OCI-LY1 (cell line): Measurements from ENCODE around the gene UPK3A.

Experiments
- H2AFZ ChIP-seq: fragments of 200-600 bp; sonication (generic), shearing (Covaris generic); 2 replicates; pipeline ENCODE4 v1.6.0; 2014; ENCODE audit warnings: antibody characterized with exemption, mild to moderate bottlenecking, low read length
- H3F3A ChIP-seq: fragments of 200-600 bp; sonication (generic), shearing (Covaris generic); 2 replicates; pipeline ENCODE4 v1.6.0; 2014; ENCODE audit warnings: mild to moderate bottlenecking, antibody characterized with exemption, low read length, moderate library complexity; ENCODE audit not compliant: insufficient read depth
- H3K27ac ChIP-seq: fragments of 200-600 bp; sonication (generic); 2 replicates; pipeline ENCODE4 v1.5.1; 2014; ENCODE audit warnings: low read length, mixed run types, mild to moderate bottlenecking, low read depth; ENCODE audit not compliant: poor library complexity, severe bottlenecking
- H3K27me3 ChIP-seq: fragments of 200-600 bp; sonication (generic); 2 replicates; pipeline ENCODE4 v1.6.0; 2014; ENCODE audit warnings: antibody characterized with exemption, mild to moderate bottlenecking, low read length, moderate library complexity; ENCODE audit not compliant: insufficient read depth
- H3K36me3 ChIP-seq: fragments of 200-600 bp; sonication (generic); 2 replicates; pipeline ENCODE4 v1.6.1; 2014; ENCODE audit warnings: mild to moderate bottlenecking, antibody characterized with exemption, low read length, moderate library complexity, mixed read lengths; ENCODE audit not compliant: insufficient read depth
- H3K4me1 ChIP-seq: fragments of 200-600 bp; sonication (generic); 2 replicates; pipeline ENCODE4 v1.5.1; 2014; ENCODE audit warnings: mild to moderate bottlenecking, low read length, moderate library complexity; ENCODE audit not compliant: insufficient read depth, severe bottlenecking
- H3K4me2 ChIP-seq: fragments of 200-600 bp; sonication (generic), shearing (Covaris generic); 2 replicates; pipeline ENCODE4 v1.6.1; 2014; ENCODE audit warnings: low read length
- H3K4me3 ChIP-seq: fragments of 200-600 bp; sonication (generic); 2 replicates; pipeline ENCODE4 v1.5.1; 2014; ENCODE audit warnings: low read length, low read depth, mild to moderate bottlenecking, mixed read lengths; ENCODE audit not compliant: poor library complexity, severe bottlenecking
- H3K79me2 ChIP-seq: fragments of 200-600 bp; shearing (Covaris generic); 2 replicates; pipeline ENCODE4 v1.6.1; 2016; ENCODE audit warnings: mixed run types, low read length, mixed read lengths; ENCODE audit not compliant: insufficient read depth
- H3K9ac ChIP-seq: fragments of 200-600 bp; sonication (generic), shearing (Covaris generic); 2 replicates; pipeline ENCODE4 v1.6.1; 2014; ENCODE audit warnings: mild to moderate bottlenecking, low read length, mixed read lengths
- H3K9me2 ChIP-seq: fragments of 200-600 bp; sonication (generic), shearing (Covaris generic); 2 replicates; pipeline ENCODE4 v1.6.1; 2014; ENCODE audit warnings: low read depth, mild to moderate bottlenecking, low read length, mixed read lengths
- H3K9me3 ChIP-seq: fragments of 200-600 bp; shearing (Covaris generic); 2 replicates; pipeline ENCODE4 v1.6.1; 2014; ENCODE audit warnings: low read length, mixed read lengths
- H4K20me1 ChIP-seq: fragments of 200-600 bp; sonication (generic), shearing (Covaris generic); 2 replicates; pipeline ENCODE4 v1.6.0; 2016; ENCODE audit warnings: mild to moderate bottlenecking, low read length; ENCODE audit not compliant: insufficient read depth
- EZH2 ChIP-seq: fragments of 200-600 bp; sonication (generic), shearing (Covaris generic); IDR thresholded peaks from 2 replicates; pipeline ENCODE4 v1.8.0; 2017; ENCODE audit warnings: borderline replicate concordance, mixed run types, mild to moderate bottlenecking, antibody characterized with exemption, low read length, moderate library complexity, mixed read lengths
- TF ChIP-seq, protein P1 (sequence below): fragments of 200-600 bp; sonication (generic), shearing (Covaris generic); IDR thresholded peaks from 2 replicates; pipeline ENCODE4 v1.5.1; 2017; ENCODE audit warnings: mild to moderate bottlenecking, antibody characterized with exemption, low read length, moderate library complexity, mixed read lengths

The UPK3A gene

GRCh38 chr22:45310331-45310976 is 25.7 kb downstream of the UPK3A start:
- no peaks in the 10 kb centered on the region for H3K9me3 ChIP-seq
- H3K27ac ChIP-seq = no peak overlapping the region
- H3K4me3 ChIP-seq = peak overlapping the region; percentile 91
- H3K9me2 ChIP-seq = no peaks in the 10 kb centered on the region
- peak overlapping the region; percentile 90 for H3K9ac ChIP-seq
- H3K4me2 ChIP-seq = peak overlapping the region; percentile 79
- TF ChIP-seq, protein P1, sequence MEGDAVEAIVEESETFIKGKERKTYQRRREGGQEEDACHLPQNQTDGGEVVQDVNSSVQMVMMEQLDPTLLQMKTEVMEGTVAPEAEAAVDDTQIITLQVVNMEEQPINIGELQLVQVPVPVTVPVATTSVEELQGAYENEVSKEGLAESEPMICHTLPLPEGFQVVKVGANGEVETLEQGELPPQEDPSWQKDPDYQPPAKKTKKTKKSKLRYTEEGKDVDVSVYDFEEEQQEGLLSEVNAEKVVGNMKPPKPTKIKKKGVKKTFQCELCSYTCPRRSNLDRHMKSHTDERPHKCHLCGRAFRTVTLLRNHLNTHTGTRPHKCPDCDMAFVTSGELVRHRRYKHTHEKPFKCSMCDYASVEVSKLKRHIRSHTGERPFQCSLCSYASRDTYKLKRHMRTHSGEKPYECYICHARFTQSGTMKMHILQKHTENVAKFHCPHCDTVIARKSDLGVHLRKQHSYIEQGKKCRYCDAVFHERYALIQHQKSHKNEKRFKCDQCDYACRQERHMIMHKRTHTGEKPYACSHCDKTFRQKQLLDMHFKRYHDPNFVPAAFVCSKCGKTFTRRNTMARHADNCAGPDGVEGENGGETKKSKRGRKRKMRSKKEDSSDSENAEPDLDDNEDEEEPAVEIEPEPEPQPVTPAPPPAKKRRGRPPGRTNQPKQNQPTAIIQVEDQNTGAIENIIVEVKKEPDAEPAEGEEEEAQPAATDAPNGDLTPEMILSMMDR = no peak
- no peak for TF ChIP-seq EZH2
- no peak overlapping the region for H2AFZ ChIP-seq
- peaks cover 22% of the 10 kb centered on the region for H3K4me1 ChIP-seq
- no peaks in the 10 kb centered on the region for H3F3A ChIP-seq
- H4K20me1 ChIP-seq = no peaks in the 10 kb centered on the region
- no peaks in the 10 kb centered on the region for H3K27me3 ChIP-seq
- H3K79me2 ChIP-seq = no peaks in the 10 kb centered on the region
- H3K36me3 ChIP-seq = no peaks in the 10 kb centered on the region

GRCh38 chr22:45310977-45311531 is 26.3 kb downstream of the UPK3A start:
- Histone ChIP-seq H2AFZ (no peak overlapping the region), H3K9me2 (no peaks in the 10 kb centered on the region), H3K9me3 (no peaks in the 10 kb centered on the region), H3K27me3 (no peaks in the 10 kb centered on the region), H3K4me3 (peak overlapping the region; percentile 91), H3K4me2 (peak overlapping the region; percentile 79), H3K9ac (peak overlapping the region; percentile 90), H3K4me1 (peaks cover 22% of the 10 kb centered on the region), H3K27ac (no peak overlapping the region), H4K20me1 (no peaks in the 10 kb centered on the region), H3K36me3 (no peaks in the 10 kb centered on the region), H3K79me2 (no peaks in the 10 kb centered on the region), H3F3A (no peaks in the 10 kb centered on the region)
- TF ChIP-seq, protein P1 = no peak
- no peak for TF ChIP-seq EZH2

- TF ChIP-seq, protein P1 = no peak
- no peak for TF ChIP-seq EZH2
- no peaks in the 10 kb centered on the region for H3K79me2 ChIP-seq
- no peaks in the 10 kb centered on the region for H3K9me3 ChIP-seq
Measured at GRCh38 chr22:45312415-45312814, 27.7 kb downstream of the UPK3A start.

More at GRCh38 chr22:45312415-45312814, 27.7 kb downstream of the UPK3A start:
- Histone ChIP-seq H3K36me3 (no peaks in the 10 kb centered on the region), H3K9ac (no peak overlapping the region), H3K4me2 (no peak overlapping the region), H4K20me1 (no peaks in the 10 kb centered on the region), H3K4me1 (peaks cover 22% of the 10 kb centered on the region), H2AFZ (no peak overlapping the region), H3K27me3 (no peaks in the 10 kb centered on the region), H3K4me3 (no peak overlapping the region), H3K9me2 (no peaks in the 10 kb centered on the region), H3K27ac (no peak overlapping the region), H3F3A (no peaks in the 10 kb centered on the region)
